Adrenal gland (tissue), 5 donors: ENCODE data around the gene CERK.

Experiments
- CTCF ChIP-seq, 6 experiments: fragments of 450-650 bp in 4 of 6; fragments of 200-600 bp in 2 of 6; sonication (generic) in 1 of 6; IDR thresholded peaks; 1 replicate in 5 of 6; 2 replicates in 1 of 6; pipeline versions ENCODE4 v1.5.1 to v1.8.0; 2016 to 2021; ENCODE audit warnings: antibody characterized with exemption in 6 of 6, mild to moderate bottlenecking in 2 of 6, moderate library complexity in 1 of 6
- POLR2A ChIP-seq, 2 donors: fragments of 450-650 bp; IDR thresholded peaks; one replicate each; pipeline ENCODE4 v1.6.1; 2017; ENCODE audit warnings: antibody characterized with exemption in 2 of 2, mild to moderate bottlenecking in 2 of 2, moderate library complexity in 1 of 2
- donor health status: DM: no; HTN: no; CAD: no.

- TF ChIP-seq CTCF (IDR thresholded peaks at IDR 0.05) (no peak), POLR2A (IDR thresholded peaks at IDR 0.05) (no peak)
These were observed 32.0 kb downstream of the CERK start for GRCh38 chr22:46706060-46706459.
